PC-3 (cell line): ENCODE measurements around the gene USH1G. TPM values are rescaled to one million over a fixed set of nuclear protein-coding genes. Genes with fewer than 3 reads are reported as not detected.
A peak's percentile ranks its signal among the peaks of the same experiment; 100 is the strongest.
"Not testable (repeated sequence)": the region's sequence is repeated elsewhere in the genome, so short reads cannot be mapped to it uniquely, and the experiment has no call there.

ENCODE experiments used
- ATAC-seq: fragments of 200-7000 bp; cut with Tn5 transposase; 2 replicates; pipeline ENCODE4 v1.9.1; 2020; ENCODE audit warnings: mild to moderate bottlenecking, moderate library complexity
- BruUV-seq: library from RNA; stranded (reverse); fragments of 400-500 nt; replicated peaks from 2 replicates; lab custom pipeline; 2021; lab: Mats Ljungman, UMichigan
- CTCF ChIA-PET: fragments of 300-600 bp; sonication (Branson Sonifier 250); formaldehyde crosslinking; loops from one replicate; lab custom pipeline; 2022; ENCODE audit warnings: antibody characterized with exemption; lab: Charles Lee
- POLR2A ChIA-PET: fragments of 300-600 bp; sonication (Branson Sonifier 250); formaldehyde crosslinking; loops from one replicate; lab custom pipeline; 2022; ENCODE audit warnings: antibody characterized with exemption; ENCODE audit not compliant: unreplicated experiment; lab: Charles Lee
- DNase-seq: peaks from one replicate; pipeline ENCODE4 v3.0.0-alpha.2; 2015
- H2AFZ ChIP-seq: fragments of 300-600 bp; sonication (generic); 2 replicates; pipeline ENCODE4 v1.6.0; 2016; ENCODE audit warnings: antibody characterized with exemption, low read length
- H3F3A ChIP-seq: fragments of 300-600 bp; sonication (generic); one replicate; pipeline ENCODE4 v1.6.0; 2017; ENCODE audit warnings: antibody characterized with exemption, low read length, control low read depth, mild to moderate bottlenecking; ENCODE audit not compliant: unreplicated experiment
- H3K27ac ChIP-seq: fragments of 300-600 bp; sonication (generic); 2 replicates; pipeline ENCODE4 v1.5.1; 2016; ENCODE audit warnings: mild to moderate bottlenecking, low read length
- H3K27me3 ChIP-seq: fragments of 300-600 bp; sonication (generic); 2 replicates; pipeline ENCODE4 v1.6.1; 2016; ENCODE audit warnings: low read length, mixed read lengths
- H3K36me3 ChIP-seq: fragments of 300-600 bp; sonication (generic); 2 replicates; pipeline ENCODE4 v1.6.1; 2016; ENCODE audit warnings: low read depth, mixed run types, low read length, mixed read lengths
- H3K4me1 ChIP-seq: fragments of 300-600 bp; sonication (generic); 2 replicates; pipeline ENCODE4 v1.5.1; 2016; ENCODE audit warnings: low read length; ENCODE audit not compliant: insufficient read depth
- H3K4me2 ChIP-seq: fragments of 300-600 bp; sonication (generic); 2 replicates; pipeline ENCODE4 v1.6.0; 2016; ENCODE audit warnings: low read length
- H3K4me3 ChIP-seq: fragments of 300-600 bp; sonication (generic); 2 replicates; pipeline ENCODE4 v1.5.1; 2016; ENCODE audit warnings: mild to moderate bottlenecking, low read length, mixed read lengths
- H3K79me2 ChIP-seq: fragments of 300-600 bp; sonication (generic); 2 replicates; pipeline ENCODE4 v1.6.1; 2017; ENCODE audit warnings: low read length, mixed read lengths
- H3K9ac ChIP-seq: fragments of 300-600 bp; sonication (generic); 2 replicates; pipeline ENCODE4 v1.6.0; 2016; ENCODE audit warnings: mild to moderate bottlenecking, low read length
- H3K9me2 ChIP-seq: fragments of 300-600 bp; sonication (generic); replicated peaks from 2 replicates; pipeline ENCODE4 v1.6.1; 2016; ENCODE audit warnings: mixed run types, low read length, mixed read lengths
- H3K9me3 ChIP-seq: fragments of 300-600 bp; sonication (generic); 2 replicates; pipeline ENCODE4 v1.6.1; 2016; ENCODE audit warnings: low read length, mixed read lengths
- H4K20me1 ChIP-seq: fragments of 300-600 bp; sonication (generic); 2 replicates; pipeline ENCODE4 v1.6.1; 2016; ENCODE audit warnings: low read length, mixed read lengths
- EZH2 ChIP-seq: fragments of 300-600 bp; sonication (generic); IDR thresholded peaks from one replicate; pipeline ENCODE4 v1.6.1; 2017; ENCODE audit warnings: antibody characterized with exemption, mild to moderate bottlenecking, low read length; ENCODE audit not compliant: unreplicated experiment
- EZH2phosphoT487 ChIP-seq: fragments of 300-600 bp; sonication (generic); IDR thresholded peaks from 2 replicates; pipeline ENCODE4 v1.6.1; 2018; ENCODE audit warnings: mild to moderate bottlenecking, antibody characterized with exemption, low read length, borderline replicate concordance
- intact Hi-C: fragments of 100-400 bp; cut with micrococcal nuclease; formaldehyde crosslinking; loops from 2 replicates; pipeline ENCODE4 v1.9.0; 2023
- total RNA-seq: library from RNA; depleted of rRNA; stranded (reverse); fragments of >200 nt; gene quantifications from 2 replicates; pipeline ENCODE4 v1.2.3, GENCODE V29; 2014
- TF ChIP-seq, protein P1 (sequence below): fragments of 300-600 bp; sonication (generic); conservative IDR thresholded peaks from 2 replicates; pipeline ENCODE4 v1.5.1; 2017; ENCODE audit warnings: antibody characterized with exemption, low read depth, mild to moderate bottlenecking, low read length

USH1G gene
- total RNA-seq, 1 experiment from 2014 or later = 0.04 TPM

DNA sequence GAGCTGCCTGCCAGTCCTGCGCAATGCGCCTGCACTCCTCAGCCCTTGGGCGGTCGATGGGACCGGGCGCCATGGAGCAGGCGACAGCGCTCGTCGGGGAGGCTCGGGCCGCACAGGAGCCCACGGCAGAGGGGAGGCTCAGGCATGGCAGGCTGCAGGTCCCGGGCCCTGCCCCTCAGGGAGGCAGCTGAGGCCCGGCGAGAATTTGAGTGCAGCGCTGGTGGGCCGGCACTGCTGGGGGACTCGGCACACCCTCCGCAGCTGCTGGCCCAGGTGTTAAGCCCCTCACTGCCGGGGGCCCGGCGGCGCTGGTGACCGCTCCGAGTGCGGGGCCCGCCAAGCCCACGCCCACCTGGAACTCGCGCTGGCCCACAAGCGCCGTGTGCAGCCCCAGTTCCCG lies 16.0 kb downstream of the USH1G start:
- no peaks in the 10 kb centered on the region for H4K20me1 ChIP-seq
- no peak for ATAC-seq
- no peaks in the 10 kb centered on the region for H3K4me1 ChIP-seq
- no peaks in the 10 kb centered on the region for H3K36me3 ChIP-seq
- H3K9me3 ChIP-seq = no peaks in the 10 kb centered on the region
- no peak overlapping the region for H3K4me2 ChIP-seq
- no peak for DNase-seq
- BruUV-seq = no TSS peak
- no peak overlapping the region for H3K4me3 ChIP-seq
- CTCF ChIA-PET = no interaction called here
- no peaks in the 10 kb centered on the region for H3F3A ChIP-seq
- no peak overlapping the region for H3K27ac ChIP-seq
- no peak overlapping the region for H3K9ac ChIP-seq
- H2AFZ ChIP-seq = no peak overlapping the region
- no peaks in the 10 kb centered on the region for H3K9me2 ChIP-seq
- H3K27me3 ChIP-seq = peaks cover 4% of the 10 kb centered on the region; the same call in 1 of the 2 replicates
- TF ChIP-seq, protein P1, sequence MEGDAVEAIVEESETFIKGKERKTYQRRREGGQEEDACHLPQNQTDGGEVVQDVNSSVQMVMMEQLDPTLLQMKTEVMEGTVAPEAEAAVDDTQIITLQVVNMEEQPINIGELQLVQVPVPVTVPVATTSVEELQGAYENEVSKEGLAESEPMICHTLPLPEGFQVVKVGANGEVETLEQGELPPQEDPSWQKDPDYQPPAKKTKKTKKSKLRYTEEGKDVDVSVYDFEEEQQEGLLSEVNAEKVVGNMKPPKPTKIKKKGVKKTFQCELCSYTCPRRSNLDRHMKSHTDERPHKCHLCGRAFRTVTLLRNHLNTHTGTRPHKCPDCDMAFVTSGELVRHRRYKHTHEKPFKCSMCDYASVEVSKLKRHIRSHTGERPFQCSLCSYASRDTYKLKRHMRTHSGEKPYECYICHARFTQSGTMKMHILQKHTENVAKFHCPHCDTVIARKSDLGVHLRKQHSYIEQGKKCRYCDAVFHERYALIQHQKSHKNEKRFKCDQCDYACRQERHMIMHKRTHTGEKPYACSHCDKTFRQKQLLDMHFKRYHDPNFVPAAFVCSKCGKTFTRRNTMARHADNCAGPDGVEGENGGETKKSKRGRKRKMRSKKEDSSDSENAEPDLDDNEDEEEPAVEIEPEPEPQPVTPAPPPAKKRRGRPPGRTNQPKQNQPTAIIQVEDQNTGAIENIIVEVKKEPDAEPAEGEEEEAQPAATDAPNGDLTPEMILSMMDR = no peak
- TF ChIP-seq EZH2 (no peak), EZH2phosphoT487 (no peak)
- POLR2A ChIA-PET = no interaction called here
- no peaks in the 10 kb centered on the region for H3K79me2 ChIP-seq
- intact Hi-C loops = no loop called here

DNA sequence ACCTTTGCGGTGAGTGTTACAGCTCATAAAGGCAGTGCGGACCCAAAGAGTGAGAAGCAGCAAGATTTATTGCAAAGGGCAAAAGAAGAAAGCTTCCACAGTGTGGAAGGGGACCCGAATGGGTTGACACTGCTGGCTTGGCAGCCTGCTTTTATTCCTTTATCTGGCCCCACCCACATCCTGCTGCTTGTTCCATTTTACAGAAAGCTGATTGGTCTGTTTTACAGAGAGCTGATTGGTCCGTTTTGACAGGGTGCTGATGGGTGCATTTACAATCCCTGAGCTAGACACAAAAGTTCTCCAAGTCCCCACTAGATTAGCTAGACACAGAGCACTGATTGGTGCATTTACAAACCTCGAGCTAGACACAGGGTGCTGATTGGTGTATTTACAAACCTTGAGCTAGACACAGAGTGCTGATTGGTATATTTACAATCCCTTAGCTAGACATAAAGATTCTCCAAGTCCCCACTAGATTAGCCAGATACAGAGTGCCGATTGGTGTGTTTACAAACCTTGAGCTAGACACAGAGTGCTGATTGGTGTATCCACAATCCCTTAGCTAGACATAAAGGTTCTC lies 16.8 kb downstream of the USH1G start:
- CTCF ChIA-PET, H4K20me1 ChIP-seq, H3K27me3 ChIP-seq, H3F3A ChIP-seq, H2AFZ ChIP-seq, H3K9ac ChIP-seq, H3K27ac ChIP-seq, H3K4me1 ChIP-seq, H3K4me2 ChIP-seq, ATAC-seq, H3K9me3 ChIP-seq, H3K36me3 ChIP-seq, BruUV-seq, H3K9me2 ChIP-seq, H3K79me2 ChIP-seq, H3K4me3 ChIP-seq, intact Hi-C loops: not testable (repeated sequence)
- POLR2A ChIA-PET = interaction anchor here (0.6 kb wide), 1 partner anchor 573 kb away, joined by 7 read pairs; no protein-coding TSS in a partner anchor
- peak; percentile 23 for DNase-seq

DNA sequence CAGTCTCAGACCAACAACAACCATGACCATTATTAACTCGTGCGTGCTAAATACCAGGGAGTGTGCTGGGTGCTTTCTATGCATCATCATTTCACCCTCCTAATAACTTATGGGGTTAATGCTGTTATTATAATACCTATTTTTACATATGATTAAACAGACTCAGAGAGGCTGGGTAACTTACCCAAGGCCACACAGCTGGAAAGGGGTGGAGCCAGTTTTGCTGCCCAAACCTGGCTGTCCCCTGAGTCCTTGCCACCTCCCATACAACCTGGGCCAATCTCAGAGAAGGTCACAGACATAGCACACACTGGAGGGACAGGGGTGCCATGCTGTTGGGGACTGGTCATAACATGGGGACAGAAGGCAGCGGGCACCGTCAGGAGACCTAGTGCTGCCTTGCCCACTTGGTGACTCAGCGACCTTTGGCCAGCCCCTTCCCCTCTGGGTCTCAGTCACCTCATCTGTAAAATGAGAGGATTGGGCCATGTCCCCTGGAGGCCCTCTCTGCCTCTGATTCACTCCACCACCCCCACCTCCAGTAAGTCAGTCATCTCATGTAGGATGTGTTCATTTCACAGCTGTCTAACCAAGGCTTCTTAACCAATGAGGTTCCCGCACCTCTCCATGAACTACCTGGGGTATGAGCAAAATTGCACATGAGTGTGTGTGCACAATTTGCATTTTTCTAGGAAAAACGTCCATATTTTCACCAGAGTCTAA lies 18.2 kb downstream of the USH1G start:
- H3F3A ChIP-seq = no peaks in the 10 kb centered on the region
- DNase-seq (no peak), ATAC-seq (no peak)
- no peaks in the 10 kb centered on the region for H3K9me3 ChIP-seq
- no peaks in the 10 kb centered on the region for H3K79me2 ChIP-seq
- H3K36me3 ChIP-seq = no peaks in the 10 kb centered on the region
- no TSS peak for BruUV-seq
- H3K9ac ChIP-seq = no peak overlapping the region
- H3K4me3 ChIP-seq = no peak overlapping the region
- intact Hi-C loops = no loop called here
- no peak overlapping the region for H3K4me2 ChIP-seq
- peaks cover 4% of the 10 kb centered on the region; the same call in 1 of the 2 replicates for H3K27me3 ChIP-seq
- H2AFZ ChIP-seq = no peak overlapping the region
- H4K20me1 ChIP-seq = no peaks in the 10 kb centered on the region
- H3K27ac ChIP-seq = no peak overlapping the region
- CTCF ChIA-PET = interaction anchor here (0.7 kb wide), 1 partner anchor 32 kb away, joined by 3 read pairs; no protein-coding TSS in a partner anchor
- TF ChIP-seq, protein P1 = no peak
- POLR2A ChIA-PET = interaction anchor here (0.7 kb wide), 1 partner anchor 32 kb away, joined by 3 read pairs; the partner anchor contains the start of gene FDXR
- no peaks in the 10 kb centered on the region for H3K9me2 ChIP-seq
- no peaks in the 10 kb centered on the region for H3K4me1 ChIP-seq
